ENCODE results near the gene RNF225. TPM values are rescaled to one million over a fixed set of nuclear protein-coding genes. Genes with fewer than 3 reads are reported as not detected.

RNF225 gene
- total and polyA plus RNA-seq, 2 donors (not counting 1 experiment from before 2014, with no cell fraction given): 0.49 TPM; not detected in 1

DNA sequence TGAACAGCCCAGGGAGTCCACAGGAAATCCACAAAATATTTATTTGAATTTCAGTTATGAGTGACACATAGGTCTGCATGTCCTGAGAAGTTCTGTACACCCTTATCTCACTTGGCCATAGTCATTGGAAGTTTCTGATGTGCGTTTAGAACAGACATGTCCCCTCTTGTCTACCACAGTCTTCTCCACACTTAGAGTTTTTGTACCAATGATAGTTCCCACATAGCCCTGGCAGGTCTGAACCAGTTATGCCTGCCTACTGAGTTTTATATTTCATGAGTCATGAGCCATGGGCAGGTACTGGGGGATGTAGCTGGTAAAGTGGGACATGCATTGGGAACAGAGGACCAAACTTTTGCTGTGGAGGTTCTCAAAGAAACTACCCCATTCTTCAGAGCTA lies 33.2 kb downstream of the RNF225 start:
- Mint-ChIP-seq H3K27ac (no peak overlapping the region), H3K27me3 (no peaks in the 10 kb centered on the region), H3K9me3 (ENCODE audit: insufficient read depth) (peaks cover 23% of the 10 kb centered on the region), H3K4me1 (no peaks in the 10 kb centered on the region), H3K4me3 (no peak overlapping the region)
- DNase-seq (no peak), ATAC-seq (ENCODE audit: low read depth) (no peak)
- no peaks in the 10 kb centered on the region for H3K4me1 ChIP-seq (ENCODE audit: control insufficient read depth in 2 of 2, insufficient read depth in 2 of 2, low read length in 2 of 2)
- 100% methylated on average over 1 of the region's 1 CpG for WGBS (ENCODE audit: insufficient coverage)
- H3K27me3 ChIP-seq (replicated peaks in 1 of 4; ENCODE audit: control extremely low read depth in 1 of 4, control insufficient read depth in 3 of 4, insufficient read depth in 4 of 4, low read length in 3 of 4): no peaks in the 10 kb centered on the region
- peaks cover 5 to 69% (median 57%) of the 10 kb centered on the region in 3 donors for H3K9me3 ChIP-seq (ENCODE audit: control extremely low read depth in 1 of 3, control insufficient read depth in 2 of 3, insufficient read depth in 1 of 3, low read length in 2 of 3)
- H3K36me3 ChIP-seq (replicated peaks in 1 of 2; ENCODE audit: control extremely low read depth in 1 of 2, control insufficient read depth in 1 of 2, extremely low read depth in 1 of 2, insufficient read depth in 2 of 2, low read length in 1 of 2): peaks cover 0 to 10% of the 10 kb centered on the region in 2 experiments
- H3K27ac ChIP-seq (ENCODE audit: low read length in 2 of 2): no peak overlapping the region
- POLR2A ChIA-PET: no interaction called here
- H3K9ac ChIP-seq (ENCODE audit: low read length): no peak overlapping the region
- intact Hi-C loops (cut with micrococcal nuclease): no loop called here
- H2AFZ ChIP-seq (ENCODE audit: insufficient read depth, low read depth, low read length, poor library complexity, severe bottlenecking): no peak overlapping the region
- CTCF ChIA-PET: no interaction called here
- TF ChIP-seq, protein P1, sequence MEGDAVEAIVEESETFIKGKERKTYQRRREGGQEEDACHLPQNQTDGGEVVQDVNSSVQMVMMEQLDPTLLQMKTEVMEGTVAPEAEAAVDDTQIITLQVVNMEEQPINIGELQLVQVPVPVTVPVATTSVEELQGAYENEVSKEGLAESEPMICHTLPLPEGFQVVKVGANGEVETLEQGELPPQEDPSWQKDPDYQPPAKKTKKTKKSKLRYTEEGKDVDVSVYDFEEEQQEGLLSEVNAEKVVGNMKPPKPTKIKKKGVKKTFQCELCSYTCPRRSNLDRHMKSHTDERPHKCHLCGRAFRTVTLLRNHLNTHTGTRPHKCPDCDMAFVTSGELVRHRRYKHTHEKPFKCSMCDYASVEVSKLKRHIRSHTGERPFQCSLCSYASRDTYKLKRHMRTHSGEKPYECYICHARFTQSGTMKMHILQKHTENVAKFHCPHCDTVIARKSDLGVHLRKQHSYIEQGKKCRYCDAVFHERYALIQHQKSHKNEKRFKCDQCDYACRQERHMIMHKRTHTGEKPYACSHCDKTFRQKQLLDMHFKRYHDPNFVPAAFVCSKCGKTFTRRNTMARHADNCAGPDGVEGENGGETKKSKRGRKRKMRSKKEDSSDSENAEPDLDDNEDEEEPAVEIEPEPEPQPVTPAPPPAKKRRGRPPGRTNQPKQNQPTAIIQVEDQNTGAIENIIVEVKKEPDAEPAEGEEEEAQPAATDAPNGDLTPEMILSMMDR (IDR thresholded peaks at IDR 0.05): no peak
- no peak for TF ChIP-seq EZH2 (IDR thresholded peaks at IDR 0.05; ENCODE audit: borderline replicate concordance, insufficient read depth, low read depth, low read length, poor library complexity, severe bottlenecking)
- no peak overlapping the region for H3K4me2 ChIP-seq (replicated peaks; ENCODE audit: low read depth, low read length, poor library complexity, severe bottlenecking)
- H3K4me3 ChIP-seq (ENCODE audit: control extremely low read depth in 1 of 5, extremely low read depth in 1 of 5, insufficient read depth in 1 of 5, low read depth in 2 of 5, low read length in 4 of 5): no peak overlapping the region
- H4K20me1 ChIP-seq (ENCODE audit: control insufficient read depth, insufficient read depth, low read length, poor library complexity, severe bottlenecking): no peaks in the 10 kb centered on the region
- no peaks in the 10 kb centered on the region for H3K79me2 ChIP-seq (ENCODE audit: control insufficient read depth, insufficient read depth, low read length)

DNA sequence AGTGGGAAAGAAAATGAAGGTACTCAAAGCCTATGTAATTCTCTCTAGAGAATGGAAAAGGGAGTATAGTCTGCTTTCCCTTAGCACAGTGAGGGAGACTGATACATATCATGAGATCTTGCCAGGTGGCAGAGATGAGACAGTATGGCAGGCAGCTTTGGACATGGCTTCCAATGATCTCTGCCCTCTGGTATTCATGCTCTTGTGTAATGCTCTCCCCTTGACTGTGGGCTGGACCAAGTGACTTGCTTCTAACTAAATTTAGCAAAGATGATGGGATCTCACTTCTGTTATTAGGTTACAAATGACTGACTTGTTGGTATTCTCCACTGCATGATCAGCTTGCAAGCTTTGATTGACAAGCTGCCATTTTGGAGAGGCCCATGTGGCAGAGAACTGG lies 34.3 kb downstream of the RNF225 start:
- intact Hi-C loops (cut with micrococcal nuclease): no loop called here
- Histone ChIP-seq H3K4me1 (ENCODE audit: control insufficient read depth in 2 of 2, insufficient read depth in 2 of 2, low read length in 2 of 2) (no peaks in the 10 kb centered on the region), H2AFZ (ENCODE audit: insufficient read depth, low read depth, low read length, poor library complexity, severe bottlenecking) (no peak overlapping the region), H3K4me2 (replicated peaks; ENCODE audit: low read depth, low read length, poor library complexity, severe bottlenecking) (no peak overlapping the region), H3K27me3 (replicated peaks in 1 of 4; ENCODE audit: control extremely low read depth in 1 of 4, control insufficient read depth in 3 of 4, insufficient read depth in 4 of 4, low read length in 3 of 4) (no peaks in the 10 kb centered on the region), H3K9ac (ENCODE audit: low read length) (no peak overlapping the region), H4K20me1 (ENCODE audit: control insufficient read depth, insufficient read depth, low read length, poor library complexity, severe bottlenecking) (no peaks in the 10 kb centered on the region), H3K79me2 (ENCODE audit: control insufficient read depth, insufficient read depth, low read length) (no peaks in the 10 kb centered on the region), H3K4me3 (ENCODE audit: control extremely low read depth in 1 of 5, extremely low read depth in 1 of 5, insufficient read depth in 1 of 5, low read depth in 2 of 5, low read length in 4 of 5) (no peak overlapping the region), H3K27ac (ENCODE audit: low read length in 2 of 2) (no peak overlapping the region), H3K36me3 (replicated peaks in 1 of 2; ENCODE audit: control extremely low read depth in 1 of 2, control insufficient read depth in 1 of 2, extremely low read depth in 1 of 2, insufficient read depth in 2 of 2, low read length in 1 of 2) (peaks cover 6 to 21% of the 10 kb centered on the region in 2 experiments), H3K9me3 (ENCODE audit: control extremely low read depth in 1 of 3, control insufficient read depth in 2 of 3, insufficient read depth in 1 of 3, low read length in 2 of 3) (peaks cover 14 to 80% (median 68%) of the 10 kb centered on the region in 3 donors)
- no peak overlapping the region for H3K4me3 Mint-ChIP-seq
- no peaks in the 10 kb centered on the region for H3K27me3 Mint-ChIP-seq
- no peaks in the 10 kb centered on the region for H3K4me1 Mint-ChIP-seq
- CTCF ChIA-PET: no interaction called here
- peaks cover 27% of the 10 kb centered on the region for H3K9me3 Mint-ChIP-seq (ENCODE audit: insufficient read depth)
- DNase-seq (no peak), ATAC-seq (ENCODE audit: low read depth) (no peak)
- no peak for TF ChIP-seq EZH2 (IDR thresholded peaks at IDR 0.05; ENCODE audit: borderline replicate concordance, insufficient read depth, low read depth, low read length, poor library complexity, severe bottlenecking)
- TF ChIP-seq, protein P1 (IDR thresholded peaks at IDR 0.05): no peak
- POLR2A ChIA-PET: no interaction called here
- H3K27ac Mint-ChIP-seq: no peak overlapping the region

Measured in B cell (primary cell).